HG03103 (cell line): ENCODE data around the gene MRPL57.
"Not testable (repeated sequence)": the region's sequence is repeated elsewhere in the genome, so short reads cannot be mapped to it uniquely, and the experiment has no call there.

Experiments
- ATAC-seq: cut with Tn5 transposase; IDR thresholded peaks from one replicate; pipeline ENCODE4 v1.9.1; 2021; ENCODE audit warnings: low read depth; ENCODE audit not compliant: unreplicated experiment

MRPL57 gene

GRCh38 chr13:21186410-21186809 is 10.0 kb downstream of the MRPL57 start:
- ATAC-seq = not testable (repeated sequence)

DNA sequence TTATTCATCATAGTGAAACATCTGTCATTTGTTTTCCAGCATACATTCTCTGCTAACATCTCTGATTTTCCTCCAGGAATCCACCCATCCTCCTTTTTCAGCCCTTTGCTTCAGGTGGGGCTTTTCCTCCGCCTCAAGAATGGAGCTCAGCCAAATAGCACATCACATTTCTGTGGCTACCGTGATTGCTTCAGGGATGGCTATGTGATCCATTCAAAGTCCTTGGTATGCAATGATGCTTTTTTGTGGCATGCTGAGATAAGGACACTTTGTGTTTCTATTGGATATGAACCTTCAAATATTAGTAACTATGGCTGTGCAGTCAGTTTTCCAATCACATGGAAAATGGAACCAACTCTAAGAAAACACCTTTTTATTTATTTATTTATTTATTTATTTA is 18.3 kb downstream of the MRPL57 start:
- ATAC-seq = not testable (repeated sequence)

GRCh38 chr13:21197606-21198225 is 21.3 kb downstream of the MRPL57 start:
- not testable (repeated sequence) for ATAC-seq

- ATAC-seq = not testable (repeated sequence)
These were observed 21.9 kb downstream of the MRPL57 start for GRCh38 chr13:21198391-21198790.

GRCh38 chr13:21201456-21202190 is 25.2 kb downstream of the MRPL57 start:
- ATAC-seq = not testable (repeated sequence)

DNA sequence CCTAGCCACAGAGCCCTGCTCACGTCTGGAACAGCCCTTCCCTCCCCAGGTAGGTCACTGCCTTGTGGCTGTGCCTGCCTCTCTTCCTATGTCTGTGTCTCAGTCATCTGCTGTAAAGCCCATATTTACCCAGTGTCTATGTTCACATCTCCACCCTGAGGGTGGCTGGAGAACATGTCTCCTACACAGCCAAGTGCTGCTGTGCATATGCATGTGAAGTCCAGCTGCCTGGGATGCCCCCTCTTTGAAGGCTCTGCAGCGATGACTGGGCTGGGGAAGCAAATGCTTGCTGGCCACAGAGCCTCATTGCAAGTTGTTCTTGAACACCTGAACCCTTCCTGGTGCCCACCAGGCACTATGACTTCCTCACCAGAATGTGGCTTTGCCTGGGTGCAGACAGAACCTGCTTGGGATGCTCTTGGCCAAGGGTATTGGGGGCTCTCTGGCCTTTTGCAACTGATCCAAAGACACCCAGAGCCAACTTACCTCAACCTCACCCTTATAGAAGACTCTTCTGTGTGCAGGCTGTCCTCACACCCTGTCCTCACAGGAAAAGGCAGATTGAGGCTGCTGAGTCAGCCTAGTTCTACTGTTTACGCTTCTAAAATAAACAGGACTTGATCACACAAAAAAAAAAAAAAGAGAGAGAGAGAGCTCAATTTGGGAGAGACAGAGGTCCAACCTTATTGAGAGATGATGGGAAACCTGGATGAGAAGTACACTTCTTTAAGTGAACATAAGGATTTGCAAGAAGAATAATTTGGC is 26.5 kb downstream of the MRPL57 start:
- no peak for ATAC-seq

GRCh38 chr13:21208652-21209154 is 32.2 kb downstream of the MRPL57 start:
- no peak for ATAC-seq

- no peak for ATAC-seq
These were observed 35.8 kb downstream of the MRPL57 start for GRCh38 chr13:21212138-21212775.

DNA sequence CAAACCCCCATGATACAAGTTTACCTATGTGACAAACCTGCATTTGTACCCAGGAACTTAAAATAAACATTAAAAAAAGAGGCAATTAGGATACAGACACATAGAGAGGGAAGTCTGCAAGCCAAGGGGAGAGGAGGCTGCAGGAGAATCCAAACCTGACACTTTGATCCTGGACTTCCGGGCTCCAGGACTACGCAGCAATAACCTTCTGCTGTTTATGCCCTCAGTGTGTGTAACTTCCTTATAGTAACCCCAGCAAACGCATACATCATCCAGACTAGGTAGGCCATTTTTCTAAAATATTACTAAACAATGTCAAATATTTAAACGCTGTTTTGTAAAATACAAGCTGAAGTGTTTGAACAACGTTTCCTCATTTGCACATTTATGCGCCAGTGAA is 39.0 kb downstream of the MRPL57 start:
- not testable (repeated sequence) for ATAC-seq

GRCh38 chr13:21216332-21216731 is 39.9 kb downstream of the MRPL57 start:
- ATAC-seq = no peak

DNA sequence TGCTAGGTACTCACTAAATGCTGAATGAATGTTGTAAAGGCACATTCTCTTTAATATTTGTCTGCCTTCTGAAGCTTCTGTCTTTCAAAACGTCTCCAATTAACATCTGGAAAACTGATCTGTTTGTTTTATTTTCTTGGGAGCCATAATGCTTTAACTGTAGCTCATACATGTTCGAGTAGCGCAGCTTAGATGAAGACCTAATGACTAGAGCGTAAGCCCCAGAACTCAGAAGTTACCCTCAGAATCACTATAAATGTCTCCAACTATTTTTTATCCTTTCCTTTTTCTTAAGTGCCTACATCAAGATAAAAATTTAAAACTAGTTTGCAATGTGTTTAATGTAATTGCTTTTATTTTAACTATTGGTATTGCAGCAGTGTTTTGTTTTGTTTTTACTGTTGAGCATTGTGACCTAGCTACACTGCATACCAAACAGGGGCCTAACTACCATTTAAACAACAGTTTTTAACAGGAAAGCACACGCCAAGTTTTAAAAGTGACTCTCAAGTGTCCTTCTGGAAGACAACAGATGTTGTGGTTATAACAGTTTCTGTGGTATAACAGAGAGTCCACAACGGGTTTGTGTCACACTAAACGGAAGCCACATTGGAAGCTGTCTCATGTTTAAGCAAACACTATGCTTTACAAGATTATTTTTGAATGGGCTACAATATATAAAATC is 42.0 kb downstream of the MRPL57 start:
- peak; percentile 98 for ATAC-seq

DNA sequence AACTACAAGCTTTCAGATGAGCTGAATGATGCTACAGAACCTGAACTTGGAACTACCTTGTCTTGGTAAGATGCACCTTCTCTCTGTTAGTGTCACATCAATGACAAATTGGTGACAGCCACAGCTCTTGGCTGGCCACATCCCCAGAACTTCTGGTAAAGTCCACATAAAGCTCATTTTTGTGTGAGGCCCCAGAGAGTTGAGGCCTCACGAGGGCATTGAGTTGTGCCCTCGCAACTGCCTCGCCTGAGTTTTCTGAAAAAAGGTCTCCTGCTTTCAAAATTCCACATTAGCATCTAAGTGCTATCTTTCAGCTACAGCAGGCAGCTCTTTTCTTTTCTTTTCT is 42.6 kb downstream of the MRPL57 start:
- peak; percentile 45 for ATAC-seq

- ATAC-seq = not testable (repeated sequence)
These were observed 43.3 kb downstream of the MRPL57 start for GRCh38 chr13:21219716-21220115.

DNA sequence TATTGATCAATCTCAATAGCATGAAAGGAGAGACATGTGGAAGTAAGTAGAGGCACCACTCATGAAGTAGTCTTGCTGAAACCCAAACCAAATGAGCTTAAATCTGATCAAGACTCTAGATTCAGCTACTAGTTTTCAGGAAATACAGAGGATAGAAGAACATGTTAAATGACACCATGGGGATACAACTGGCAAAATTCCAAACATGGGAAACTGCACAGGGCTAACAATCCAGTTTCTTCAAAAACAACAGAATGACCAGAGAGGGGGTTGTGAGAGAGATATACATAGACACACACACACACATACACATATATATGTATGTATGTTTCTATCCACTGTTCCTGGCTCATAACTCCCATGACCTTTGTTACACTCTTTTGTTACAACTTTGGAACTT is 44.8 kb downstream of the MRPL57 start:
- no peak for ATAC-seq

DNA sequence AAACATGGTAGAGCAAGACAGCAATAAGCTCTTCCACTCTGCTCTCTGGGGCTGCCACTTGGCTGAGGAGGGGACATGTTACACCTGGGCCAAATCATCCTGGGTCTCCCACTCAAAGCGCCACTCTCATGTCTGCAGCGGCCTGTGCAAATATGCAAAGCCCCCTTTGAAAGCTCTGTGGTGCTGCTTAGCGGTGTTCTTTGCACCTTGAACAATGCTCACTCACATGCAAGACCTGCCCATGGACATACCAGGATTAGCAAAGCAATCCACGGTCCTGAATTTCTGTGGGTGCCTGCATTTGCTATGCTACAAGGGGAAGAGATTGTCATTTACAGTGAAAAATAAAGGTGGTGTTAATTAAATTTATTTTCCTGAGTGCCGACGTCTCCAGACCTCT is 48.6 kb downstream of the MRPL57 start:
- ATAC-seq = no peak

- ATAC-seq = no peak
These were observed 49.6 kb downstream of the MRPL57 start for GRCh38 chr13:21225841-21226581.

DNA sequence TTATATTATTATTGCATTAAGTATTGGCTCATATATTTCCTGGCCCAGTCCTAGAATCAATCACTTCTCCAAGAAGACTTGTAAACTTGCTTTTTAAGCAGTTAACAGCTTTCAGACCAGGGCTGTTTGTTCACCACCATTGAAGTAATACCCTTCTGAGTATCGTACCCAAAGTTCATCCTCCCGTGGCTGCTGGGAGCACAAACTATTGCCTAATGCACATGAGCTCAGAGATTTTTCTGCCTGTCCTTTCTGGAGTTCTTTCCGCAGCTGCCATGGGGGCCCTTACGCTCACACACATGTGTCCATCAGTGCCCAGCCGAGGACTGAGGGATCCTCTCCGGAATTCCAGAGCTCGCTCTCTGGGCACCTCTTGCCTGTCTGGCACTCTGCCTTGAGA is 51.5 kb downstream of the MRPL57 start:
- ATAC-seq = no peak
